GM13976 (cell line): ENCODE results near the gene CNPY1.

Source experiments
- DNase-seq: peaks from one replicate; pipeline ENCODE4 v3.0.0; 2012; ENCODE audit warnings: low spot score
- CTCF ChIP-seq: IDR thresholded peaks from 2 replicates; pipeline ENCODE4 v1.5.1; 2012; ENCODE audit warnings: borderline replicate concordance, mild to moderate bottlenecking; ENCODE audit not compliant: insufficient read depth; ENCODE audit errors: extremely low read depth, missing control alignments, control extremely low read depth
- in situ Hi-C: fragments of 300-500 bp; cut with MboI; formaldehyde crosslinking; loops from one replicate; pipeline ENCODE4 v1.12.0; 2022; ENCODE audit warnings: low sequenced_read_pairs, mixed read lengths, inconsistent platforms; ENCODE audit not compliant: unreplicated experiment

Gene CNPY1

DNA sequence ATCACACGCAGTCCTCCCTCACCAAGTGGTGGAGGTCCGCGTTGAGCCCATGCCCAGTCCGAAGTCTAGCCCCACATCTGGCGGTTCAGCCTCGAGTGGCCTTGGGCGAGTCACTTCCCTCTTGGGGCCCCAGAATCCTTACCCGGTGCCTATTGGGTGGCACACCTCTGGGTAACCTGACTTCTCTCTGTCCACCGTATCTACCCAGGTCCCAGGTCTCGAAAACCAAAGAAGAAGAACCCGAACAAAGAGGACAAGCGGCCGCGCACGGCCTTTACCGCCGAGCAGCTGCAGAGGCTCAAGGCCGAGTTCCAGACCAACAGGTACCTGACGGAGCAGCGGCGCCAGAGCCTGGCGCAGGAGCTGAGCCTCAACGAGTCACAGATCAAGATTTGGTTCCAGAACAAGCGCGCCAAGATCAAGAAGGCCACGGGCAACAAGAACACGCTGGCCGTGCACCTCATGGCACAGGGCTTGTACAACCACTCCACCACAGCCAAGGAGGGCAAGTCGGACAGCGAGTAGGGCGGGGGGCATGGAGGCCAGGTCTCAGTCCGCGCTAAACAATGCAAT, 84.1 kb downstream of the CNPY1 start:
- no peak for DNase-seq
- no peak for TF ChIP-seq CTCF
- in situ Hi-C loops, result no loop called here

GRCh38 chr7:155461631-155462030, 84.7 kb downstream of the CNPY1 start:
- DNase-seq, result no peak
- in situ Hi-C loops, result no loop called here
- no peak for TF ChIP-seq CTCF

GRCh38 chr7:155460926-155461613, 85.3 kb downstream of the CNPY1 start:
- in situ Hi-C loops, result no loop called here
- TF ChIP-seq CTCF, result no peak
- no peak for DNase-seq

DNA sequence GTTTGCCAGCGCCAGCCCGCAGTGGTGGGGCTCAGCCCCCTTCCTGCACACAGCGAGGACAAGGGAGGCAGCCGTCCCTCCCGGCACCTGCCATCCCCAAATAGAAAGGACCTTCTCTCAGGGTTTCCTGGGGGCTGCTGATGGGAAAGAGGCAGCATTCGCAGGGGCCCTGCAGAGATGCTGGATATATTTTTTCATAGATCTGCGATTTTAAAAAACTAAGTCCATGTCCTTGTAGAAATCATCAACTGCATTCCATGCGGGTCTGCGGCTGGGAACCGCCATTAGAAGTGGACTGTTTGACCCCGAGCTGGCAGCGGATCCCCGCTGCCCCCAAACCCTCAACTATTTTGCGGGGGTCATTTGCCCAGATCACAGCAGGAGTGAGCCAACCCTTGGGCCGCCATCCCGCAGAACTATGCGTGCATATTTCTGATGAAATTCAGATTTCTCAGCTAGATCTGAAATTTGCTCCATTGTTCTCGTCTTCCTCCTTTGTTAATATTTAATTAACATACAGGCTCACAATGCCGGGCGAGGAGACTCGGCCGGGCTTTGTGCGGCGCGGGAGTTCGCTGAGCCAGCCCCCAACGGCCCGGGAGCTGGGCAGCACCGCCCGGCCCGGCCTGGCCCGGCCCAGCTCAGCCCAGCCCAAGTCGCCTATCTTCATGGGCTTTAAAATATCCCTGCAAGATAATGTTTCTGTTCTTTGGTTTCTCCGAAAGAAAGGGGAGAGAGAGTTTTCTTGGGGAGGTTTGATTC, 86.5 kb downstream of the CNPY1 start:
- no peak for TF ChIP-seq CTCF
- DNase-seq, result no peak
- in situ Hi-C loops, result no loop called here

GRCh38 chr7:155458878-155459699, 87.3 kb downstream of the CNPY1 start:
- no peak for TF ChIP-seq CTCF
- no peak for DNase-seq
- in situ Hi-C loops, result no loop called here
